ENCODE measurements around the gene ALS2. TPM values are rescaled to one million over a fixed set of nuclear protein-coding genes. Genes with fewer than 3 reads are reported as not detected.

ALS2 gene
- total RNA-seq, result 39.4 TPM

DNA sequence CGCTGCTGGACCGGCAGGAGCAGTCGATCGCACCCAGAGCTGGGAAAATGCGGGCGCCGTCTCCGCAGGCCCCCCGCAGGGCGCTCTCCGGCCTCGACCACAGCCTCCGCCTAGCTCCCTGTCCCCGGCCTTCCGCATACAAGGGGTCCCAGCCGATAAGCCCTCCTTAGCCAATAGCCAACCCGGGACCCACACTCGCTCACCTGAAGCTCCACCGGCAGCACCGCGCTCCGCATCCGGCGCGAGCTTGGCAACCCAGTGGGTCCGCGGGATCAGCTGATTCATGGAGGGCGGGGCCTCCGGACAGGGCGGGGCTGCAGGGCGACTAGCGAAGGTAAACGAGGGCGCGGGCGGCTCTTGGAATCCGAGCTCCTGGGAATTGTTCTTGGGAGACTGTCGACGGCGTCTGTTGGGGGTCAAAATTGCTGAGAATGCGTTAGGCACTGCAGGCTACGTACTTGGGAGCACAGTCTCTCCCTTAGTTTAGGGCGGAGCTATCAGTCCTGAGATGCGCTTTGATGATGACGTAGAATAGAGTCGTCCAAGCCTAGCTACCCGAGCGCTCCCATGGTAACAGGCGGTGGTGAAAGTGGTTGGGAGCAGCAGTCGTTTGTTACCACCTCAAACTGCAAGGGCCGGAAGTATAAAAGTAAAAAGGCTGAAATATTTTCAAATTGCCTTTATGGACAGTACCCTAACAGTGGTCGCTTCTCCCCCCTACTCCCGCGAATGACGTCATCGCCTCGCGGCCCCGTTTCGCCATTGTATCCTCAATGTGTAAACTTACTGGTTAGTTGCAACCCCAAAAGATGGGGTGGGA is at the start of gene ALS2:
TSS of gene ALS2 (minus strand) at position 260 of the 820 bp plus-strand sequence. CDS start 12,048 bp downstream, outside the sequence.

DNA sequence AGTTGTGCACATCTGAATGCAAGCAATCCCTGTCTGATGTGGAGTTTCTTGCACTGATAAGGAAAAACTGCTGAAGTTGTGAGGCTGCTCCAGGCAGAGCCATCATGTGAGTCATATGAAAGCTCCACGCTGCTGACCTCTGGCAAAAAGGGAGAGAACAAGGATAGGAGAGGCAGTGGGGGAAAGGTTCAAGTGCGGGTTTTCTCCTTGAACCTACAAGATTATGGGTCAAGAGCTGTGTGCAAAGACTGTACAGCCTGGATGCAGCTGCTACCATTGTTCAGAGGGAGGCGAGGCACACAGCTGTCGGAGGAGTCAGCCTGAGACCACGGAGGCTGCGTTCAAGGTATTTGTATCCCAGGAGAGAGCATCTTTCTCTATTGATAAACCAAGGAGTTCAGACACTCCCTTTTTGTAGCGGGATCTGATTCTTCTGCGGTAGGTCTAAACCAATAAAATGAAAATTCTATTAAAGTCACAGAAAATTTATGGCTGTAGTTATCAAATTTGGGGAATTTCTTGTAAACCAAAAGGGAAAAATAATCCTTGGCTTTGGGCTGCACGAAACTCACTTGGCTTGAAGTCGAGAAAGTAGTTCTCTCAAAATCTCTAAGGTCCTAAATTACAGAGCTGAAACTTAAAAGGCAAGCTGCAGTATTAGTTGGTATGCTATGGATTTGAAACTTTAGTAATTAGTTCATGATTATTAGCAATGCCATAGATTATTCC is 25.9 kb upstream of the ALS2 start, which contains the start of gene CDK15:
TSS of gene CDK15 (plus strand) at position 96 of the 729 bp plus-strand sequence. CDS start at position 224, 128 bp downstream.

DNA sequence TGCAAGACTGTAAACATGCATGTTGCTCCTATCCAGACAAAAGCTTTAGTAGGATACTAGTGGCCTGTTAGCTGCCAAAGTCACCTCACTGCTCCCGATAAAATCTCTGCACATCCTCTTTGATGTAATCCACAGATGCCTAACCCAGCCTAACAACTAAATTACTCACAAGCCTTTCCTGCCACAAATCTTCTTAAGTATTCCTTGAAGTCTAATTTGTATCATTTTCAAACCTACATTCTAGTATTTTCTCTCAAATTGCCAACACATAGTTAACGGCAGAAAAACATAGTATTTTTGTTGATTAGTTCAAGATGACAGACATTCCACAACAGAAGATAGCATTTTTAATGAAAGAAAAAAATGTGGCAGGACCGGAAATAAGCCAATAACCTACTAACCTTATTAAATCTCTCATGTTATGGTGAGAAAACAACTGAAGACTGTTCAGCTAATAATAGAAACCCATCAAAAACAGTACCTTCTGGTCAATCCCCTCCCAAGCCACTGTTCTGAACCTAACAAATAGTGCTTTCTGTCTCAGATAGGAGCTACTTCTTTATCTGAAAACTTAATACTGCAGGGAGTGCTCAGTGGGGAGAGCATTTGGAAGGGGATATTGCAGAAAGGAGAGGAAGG is 82.0 kb downstream of the ALS2 start, which contains the start of gene MPP4:
TSS of gene MPP4 (minus strand) at position 57 of the 639 bp plus-strand sequence. CDS start 4,690 bp downstream, outside the sequence.

Small RNA genes lying within 50 kb of the gene (small RNA-seq; reads per million reads assigned to genes)
- gene RF00019 (ENCODE audit: low replicate concordance) (not detected), gene UBE2V1P11 (ENCODE audit: low replicate concordance) (not detected)

Other genes starting within 250 kb of the ALS2 start
- gene TMEM237, start 137.4 kb downstream of the ALS2 start, total RNA-seq, result 21.7 TPM
- gene MPP4, start 82.3 kb downstream of the ALS2 start, total RNA-seq, result 0.23 TPM
- 1.3 TPM for gene CDK15, start 25.6 kb upstream of the ALS2 start, total RNA-seq